IMR-90 (cell line): ENCODE results near the gene SYT8. TPM values are rescaled to one million over a fixed set of nuclear protein-coding genes. Genes with fewer than 3 reads are reported as not detected.

Source experiments
- ATAC-seq: fragments of 200-7000 bp; cut with Tn5 transposase; 2 replicates; pipeline ENCODE4 v1.9.1; 2020; ENCODE audit warnings: low read depth, mild to moderate bottlenecking, moderate library complexity
- BruUV-seq: library from RNA; stranded (reverse); fragments of 400-500 nt; replicated peaks from 2 replicates; lab custom pipeline; 2021; lab: Mats Ljungman, UMichigan
- CTCF ChIA-PET: fragments of 300-600 bp; formaldehyde crosslinking; extraction: SDS; loops from one replicate; lab custom pipeline; 2021; ENCODE audit warnings: antibody characterized with exemption; lab: Yijun Ruan, JAX
- POLR2A ChIA-PET: fragments of 300-600 bp; sonication (Branson Sonifier 250); formaldehyde crosslinking; loops from one replicate; lab custom pipeline; 2022; ENCODE audit warnings: antibody characterized with exemption; ENCODE audit not compliant: unreplicated experiment; lab: Charles Lee
- DNase-seq: peaks from one replicate; pipeline ENCODE4 v3.0.0; 2013
- H2AFZ ChIP-seq: replicated peaks from 2 replicates; pipeline ENCODE3; 2013; ENCODE audit warnings: low read length, mild to moderate bottlenecking; ENCODE audit not compliant: poor library complexity
- H2AK5ac ChIP-seq: 2 replicates; pipeline ENCODE4 v1.6.1; 2013; ENCODE audit warnings: low read depth, low read length, inconsistent platforms
- H2AK9ac ChIP-seq: replicated peaks from 2 replicates; pipeline ENCODE3; 2013; ENCODE audit warnings: mild to moderate bottlenecking, low read depth, low read length, moderate library complexity; ENCODE audit not compliant: poor library complexity
- H2BK120ac ChIP-seq: 2 replicates; pipeline ENCODE4 v1.6.1; 2013; ENCODE audit warnings: low read depth, low read length, inconsistent platforms
- H2BK15ac ChIP-seq: 3 replicates; pipeline ENCODE4 v1.6.1; 2013; ENCODE audit warnings: low read depth, low read length, inconsistent platforms
- H2BK20ac ChIP-seq: 2 replicates; pipeline ENCODE4 v1.6.1; 2013; ENCODE audit warnings: low read depth, mild to moderate bottlenecking, inconsistent platforms, low read length, moderate library complexity
- H2BK5ac ChIP-seq: 2 replicates; pipeline ENCODE4 v1.6.1; 2013; ENCODE audit warnings: mild to moderate bottlenecking, low read depth, low read length, inconsistent platforms; ENCODE audit not compliant: poor library complexity, severe bottlenecking
- H3K14ac ChIP-seq: replicated peaks from 2 replicates; pipeline ENCODE4 v1.6.1; 2013; ENCODE audit warnings: low read depth, low read length, inconsistent platforms
- H3K18ac ChIP-seq: 2 replicates; pipeline ENCODE4 v1.6.1; 2013; ENCODE audit warnings: low read depth, low read length, control low read depth
- H3K23ac ChIP-seq: 2 replicates; pipeline ENCODE4 v1.6.1; 2013; ENCODE audit warnings: low read depth, low read length, inconsistent platforms
- H3K27ac ChIP-seq: 2 replicates; pipeline ENCODE4 v1.5.1; 2013; ENCODE audit warnings: mild to moderate bottlenecking, control low read depth, low read length; ENCODE audit not compliant: insufficient read depth
- H3K27me3 ChIP-seq: 2 replicates; pipeline ENCODE4 v1.6.1; 2013; ENCODE audit warnings: low read length; ENCODE audit not compliant: control insufficient read depth, insufficient read depth
- H3K36me3 ChIP-seq: 2 replicates; pipeline ENCODE4 v1.6.1; 2013; ENCODE audit warnings: low read length, mixed read lengths; ENCODE audit not compliant: control insufficient read depth, insufficient read depth
- H3K4ac ChIP-seq: 2 replicates; pipeline ENCODE4 v1.6.1; 2013; ENCODE audit warnings: low read depth, low read length, inconsistent platforms
- H3K4me1 ChIP-seq: 2 replicates; pipeline ENCODE4 v1.6.1; 2013; ENCODE audit warnings: low read length, mixed read lengths; ENCODE audit not compliant: control insufficient read depth, insufficient read depth
- H3K4me2 ChIP-seq: 2 replicates; pipeline ENCODE4 v1.6.1; 2013; ENCODE audit warnings: low read depth, mild to moderate bottlenecking, control low read depth, low read length, moderate library complexity
- H3K4me3 ChIP-seq: 2 replicates; pipeline ENCODE4 v1.5.1; 2013; ENCODE audit warnings: low read depth, mild to moderate bottlenecking, control low read depth, low read length, moderate library complexity; ENCODE audit not compliant: insufficient read depth
- H3K56ac ChIP-seq: 2 replicates; pipeline ENCODE4 v1.6.1; 2013; ENCODE audit warnings: low read length, inconsistent platforms; ENCODE audit not compliant: insufficient read depth; ENCODE audit errors: extremely low read depth
- H3K79me1 ChIP-seq, 2 experiments: 2 replicates each; pipeline ENCODE4 v1.6.1; 2013; ENCODE audit warnings: low read length in 2 of 2, inconsistent platforms in 1 of 2, low read depth in 1 of 2
- H3K9ac ChIP-seq: 2 replicates; pipeline ENCODE4 v1.6.1; 2013; ENCODE audit warnings: low read depth, low read length, control low read depth
- H3K9me1 ChIP-seq: 2 replicates; pipeline ENCODE4 v1.6.1; 2013; ENCODE audit warnings: low read length, inconsistent platforms; ENCODE audit not compliant: insufficient read depth
- H3K9me3 ChIP-seq: 2 replicates; pipeline ENCODE4 v1.6.1; 2013; ENCODE audit warnings: low read length; ENCODE audit not compliant: control insufficient read depth, insufficient read depth
- H4K20me1 ChIP-seq: 2 replicates; pipeline ENCODE4 v1.6.1; 2013; ENCODE audit warnings: low read length, inconsistent platforms; ENCODE audit not compliant: insufficient read depth
- H4K5ac ChIP-seq: 2 replicates; pipeline ENCODE4 v1.6.1; 2013; ENCODE audit warnings: mild to moderate bottlenecking, low read depth, low read length, control low read depth
- H4K8ac ChIP-seq, 2 experiments: 2 replicates each; pipeline ENCODE4 v1.6.1; 2013; ENCODE audit warnings: low read depth in 2 of 2, low read length in 2 of 2, control low read depth in 1 of 2, inconsistent platforms in 1 of 2
- H4K91ac ChIP-seq: 2 replicates; pipeline ENCODE4 v1.6.1; 2013; ENCODE audit warnings: low read depth, low read length, inconsistent platforms; ENCODE audit not compliant: insufficient read depth
- CEBPB ChIP-seq: IDR thresholded peaks from 2 replicates; pipeline ENCODE4 v1.6.1; 2012; ENCODE audit warnings: low read depth, low read length, improper control_type of control experiment
- FOS ChIP-seq: fragments of 150-350 bp; IDR thresholded peaks from 2 replicates; pipeline ENCODE4 v1.6.1; 2016; ENCODE audit warnings: low read depth, low read length
- MAFK ChIP-seq: IDR thresholded peaks from 2 replicates; pipeline ENCODE4 v1.6.1; 2012; ENCODE audit warnings: low read depth, low read length, improper control_type of control experiment
- MAZ ChIP-seq: IDR thresholded peaks from 2 replicates; pipeline ENCODE4 v1.6.1; 2012; ENCODE audit warnings: low read depth, mild to moderate bottlenecking, low read length, improper control_type of control experiment, moderate library complexity, borderline replicate concordance
- MXI1 ChIP-seq: IDR thresholded peaks from 2 replicates; pipeline ENCODE4 v1.6.1; 2012; ENCODE audit warnings: low read depth, mild to moderate bottlenecking, low read length, moderate library complexity, borderline replicate concordance
- RAD21 ChIP-seq: IDR thresholded peaks from 2 replicates; pipeline ENCODE4 v1.6.1; 2012; ENCODE audit warnings: low read length, improper control_type of control experiment
- SMC3 ChIP-seq: fragments of 150-350 bp; IDR thresholded peaks from 2 replicates; pipeline ENCODE4 v1.6.1; 2016; ENCODE audit warnings: low read depth, mild to moderate bottlenecking, antibody characterized with exemption, low read length, moderate library complexity
- WGBS, 2 experiments: methylation state at CpG; one replicate each; pipeline versions ENCODE4 v1.1.5 to v1.1.7; 2013; ENCODE audit warnings: missing lambda C conversion rate in 2 of 2; ENCODE audit not compliant: insufficient read length in 1 of 2; ENCODE audit errors: extremely low coverage in 2 of 2; 5-methylcytosine and 5-hydroxymethylcytosine counted together
- dilution Hi-C: fragments of 300-500 bp; cut with HindIII; formaldehyde crosslinking; loops from one replicate; pipeline ENCODE4 v1.14.3; 2018; ENCODE audit warnings: low sequenced_read_pairs; ENCODE audit not compliant: unreplicated experiment
- in situ Hi-C: fragments of 300-500 bp; cut with MboI; formaldehyde crosslinking; loops from 3 replicates; pipeline ENCODE4 v1.14.3; 2019; ENCODE audit warnings: low sequenced_read_pairs, inconsistent platforms, mixed read lengths
- intact Hi-C: fragments of 100-400 bp; cut with micrococcal nuclease; formaldehyde crosslinking; loops from 2 replicates; pipeline ENCODE4 v1.10.0; 2022
- polyA plus RNA-seq, 3 experiments: library from polyadenylated mRNA; depleted of rRNA; stranded (reverse); fragments of >200 nt; gene quantifications; 2 replicates each; pipeline ENCODE4 v1.2.3, GENCODE V29; 2012; ENCODE audit warnings: low replicate concordance in 1 of 3
- total RNA-seq: library from RNA; depleted of rRNA; stranded (reverse); fragments of >200 nt; gene quantifications from 2 replicates; pipeline ENCODE4 v1.2.3, GENCODE V29; 2012
- TF ChIP-seq, protein P1 (sequence below): conservative IDR thresholded peaks from 2 replicates; pipeline ENCODE4 v1.5.1; 2012; ENCODE audit warnings: mild to moderate bottlenecking, low read depth, low read length, improper control_type of control experiment

Gene SYT8
- total and polyA plus RNA-seq, 2 of the 4 experiments (the other 2 are of a cell fraction) = not detected

GRCh38 chr11:1882265-1883238 is 47.8 kb downstream of the SYT8 start:
- no peak overlapping the region for H3K56ac ChIP-seq

More at GRCh38 chr11:1882265-1883238, 47.8 kb downstream of the SYT8 start:
- H2BK20ac ChIP-seq = no peak overlapping the region
- intact Hi-C loops = loop anchor here (1.0 kb wide), 1 partner anchor 270 kb away; no protein-coding TSS in a partner anchor
- H2AK9ac ChIP-seq = no peak overlapping the region
- H3K4me1 ChIP-seq = no peaks in the 10 kb centered on the region
- H3K79me1 ChIP-seq = no peaks in the 10 kb centered on the region
- CTCF ChIA-PET = interaction anchor here (0.6 to 1.3 kb wide), 7 partner anchors 13 to 268 kb away, joined by 3 to 5 read pairs (median 3); no protein-coding TSS in a partner anchor
- peaks cover 19% of the 10 kb centered on the region for H3K27me3 ChIP-seq
- H4K8ac ChIP-seq = no peak overlapping the region
- in situ Hi-C loops = loop anchor here (5.0 kb wide), 1 partner anchor 270 kb away; no protein-coding TSS in a partner anchor
- POLR2A ChIA-PET = no interaction called here
- ATAC-seq (peak; percentile 97), DNase-seq (peak; percentile 41)
- H3K4me3 ChIP-seq = no peak overlapping the region
- no peak overlapping the region for H3K23ac ChIP-seq
- H2AK5ac ChIP-seq = no peak overlapping the region
- no peak overlapping the region for H4K5ac ChIP-seq
- H4K20me1 ChIP-seq = no peaks in the 10 kb centered on the region
- H3K4me2 ChIP-seq = no peak overlapping the region
- no peaks in the 10 kb centered on the region for H3K9me1 ChIP-seq
- TF ChIP-seq RAD21 (peak; percentile 78), MXI1 (no peak), CEBPB (no peak), FOS (no peak), MAZ (peak; percentile 67), MAFK (no peak), SMC3 (peak; percentile 83)
- TF ChIP-seq, protein P1, sequence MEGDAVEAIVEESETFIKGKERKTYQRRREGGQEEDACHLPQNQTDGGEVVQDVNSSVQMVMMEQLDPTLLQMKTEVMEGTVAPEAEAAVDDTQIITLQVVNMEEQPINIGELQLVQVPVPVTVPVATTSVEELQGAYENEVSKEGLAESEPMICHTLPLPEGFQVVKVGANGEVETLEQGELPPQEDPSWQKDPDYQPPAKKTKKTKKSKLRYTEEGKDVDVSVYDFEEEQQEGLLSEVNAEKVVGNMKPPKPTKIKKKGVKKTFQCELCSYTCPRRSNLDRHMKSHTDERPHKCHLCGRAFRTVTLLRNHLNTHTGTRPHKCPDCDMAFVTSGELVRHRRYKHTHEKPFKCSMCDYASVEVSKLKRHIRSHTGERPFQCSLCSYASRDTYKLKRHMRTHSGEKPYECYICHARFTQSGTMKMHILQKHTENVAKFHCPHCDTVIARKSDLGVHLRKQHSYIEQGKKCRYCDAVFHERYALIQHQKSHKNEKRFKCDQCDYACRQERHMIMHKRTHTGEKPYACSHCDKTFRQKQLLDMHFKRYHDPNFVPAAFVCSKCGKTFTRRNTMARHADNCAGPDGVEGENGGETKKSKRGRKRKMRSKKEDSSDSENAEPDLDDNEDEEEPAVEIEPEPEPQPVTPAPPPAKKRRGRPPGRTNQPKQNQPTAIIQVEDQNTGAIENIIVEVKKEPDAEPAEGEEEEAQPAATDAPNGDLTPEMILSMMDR = peak; percentile 86
- H3K14ac ChIP-seq = no peak overlapping the region
- H2AFZ ChIP-seq = peak overlapping the region; percentile 41
- dilution Hi-C loops = no loop called here
- no TSS peak for BruUV-seq
- no peak overlapping the region for H4K91ac ChIP-seq
- no peak overlapping the region for H2BK15ac ChIP-seq
- no peak overlapping the region for H3K4ac ChIP-seq
- H3K9me3 ChIP-seq = no peaks in the 10 kb centered on the region
- no peaks in the 10 kb centered on the region for H3K36me3 ChIP-seq
- H2BK120ac ChIP-seq = no peak overlapping the region
- H2BK5ac ChIP-seq = no peak overlapping the region
- WGBS, 2 experiments = 49% methylated on average over 12 of the region's 23 CpGs; no CpG with 5 or more reads in 1 of the 2 experiments
- H3K18ac ChIP-seq = no peak overlapping the region
- no peak overlapping the region for H3K9ac ChIP-seq
- no peak overlapping the region for H3K27ac ChIP-seq
